ENCODE measurements around the gene GPX3. TPM values are rescaled to one million over a fixed set of nuclear protein-coding genes. Genes with fewer than 3 reads are reported as not detected.

GPX3 gene, protein sequence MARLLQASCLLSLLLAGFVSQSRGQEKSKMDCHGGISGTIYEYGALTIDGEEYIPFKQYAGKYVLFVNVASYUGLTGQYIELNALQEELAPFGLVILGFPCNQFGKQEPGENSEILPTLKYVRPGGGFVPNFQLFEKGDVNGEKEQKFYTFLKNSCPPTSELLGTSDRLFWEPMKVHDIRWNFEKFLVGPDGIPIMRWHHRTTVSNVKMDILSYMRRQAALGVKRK
- 1,000 to 10,000 TPM; 3,864 to 9,036 (median 5,113) TPM for total RNA-seq

- Histone ChIP-seq H3K4me1 (peaks cover 5 to 68% (median 41%) of the 10 kb centered on the region in 4 donors), H3K27ac (peak within 1 kb of the TSS; percentile 84 to 95 (median 89)), H3K4me3 (peak within 1 kb of the TSS; percentile 58 to 95 (median 86)), H3K9me3 (no peaks in the 10 kb centered on the region), H3K36me3 (peaks cover 0 to 50% (median 8%) of the 10 kb centered on the region in 3 donors), H3K27me3 (no peaks in the 10 kb centered on the region)
- 2 to 3% methylated on average over 28 to 49 of the region's 54 CpGs for WGBS, 2 donors
- TF ChIP-seq POLR2A (IDR thresholded peaks at IDR 0.05) (peak; percentile 70 to 98), EP300 (IDR thresholded peaks at IDR 0.05) (peak; percentile 53 to 97)
- TF ChIP-seq, protein P1, sequence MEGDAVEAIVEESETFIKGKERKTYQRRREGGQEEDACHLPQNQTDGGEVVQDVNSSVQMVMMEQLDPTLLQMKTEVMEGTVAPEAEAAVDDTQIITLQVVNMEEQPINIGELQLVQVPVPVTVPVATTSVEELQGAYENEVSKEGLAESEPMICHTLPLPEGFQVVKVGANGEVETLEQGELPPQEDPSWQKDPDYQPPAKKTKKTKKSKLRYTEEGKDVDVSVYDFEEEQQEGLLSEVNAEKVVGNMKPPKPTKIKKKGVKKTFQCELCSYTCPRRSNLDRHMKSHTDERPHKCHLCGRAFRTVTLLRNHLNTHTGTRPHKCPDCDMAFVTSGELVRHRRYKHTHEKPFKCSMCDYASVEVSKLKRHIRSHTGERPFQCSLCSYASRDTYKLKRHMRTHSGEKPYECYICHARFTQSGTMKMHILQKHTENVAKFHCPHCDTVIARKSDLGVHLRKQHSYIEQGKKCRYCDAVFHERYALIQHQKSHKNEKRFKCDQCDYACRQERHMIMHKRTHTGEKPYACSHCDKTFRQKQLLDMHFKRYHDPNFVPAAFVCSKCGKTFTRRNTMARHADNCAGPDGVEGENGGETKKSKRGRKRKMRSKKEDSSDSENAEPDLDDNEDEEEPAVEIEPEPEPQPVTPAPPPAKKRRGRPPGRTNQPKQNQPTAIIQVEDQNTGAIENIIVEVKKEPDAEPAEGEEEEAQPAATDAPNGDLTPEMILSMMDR (IDR thresholded peaks at IDR 0.05) = peak in 1 of 5 experiments; percentile 23
- DNase-seq (ENCODE audit: low spot score in 2 of 2) = peak; percentile 94 to 95
These were observed at the start of gene GPX3 for GRCh38 chr5:151020304-151021110. GPX3 (plus strand) TSS chr5:151020591; CDS start chr5:151020655, 64 bp downstream.

GRCh38 chr5:150978590-150978989, 41.8 kb upstream of the GPX3 start:
- Histone ChIP-seq H3K27me3 (no peaks in the 10 kb centered on the region), H3K36me3 (no peaks in the 10 kb centered on the region), H3K9me3 (peaks cover 0 to 18% (median 3%) of the 10 kb centered on the region in 4 donors), H3K4me1 (no peaks in the 10 kb centered on the region), H3K27ac (no peak overlapping the region), H3K4me3 (no peak overlapping the region)
- 56 to 63% methylated on average over 3 of the region's 3 CpGs for WGBS, 2 donors
- DNase-seq (ENCODE audit: low spot score in 2 of 2) = no peak
- no peak for TF ChIP-seq EP300 (IDR thresholded peaks at IDR 0.05)
- TF ChIP-seq, protein P1 (IDR thresholded peaks at IDR 0.05) = no peak
- no peak for TF ChIP-seq POLR2A (IDR thresholded peaks at IDR 0.05)

DNA sequence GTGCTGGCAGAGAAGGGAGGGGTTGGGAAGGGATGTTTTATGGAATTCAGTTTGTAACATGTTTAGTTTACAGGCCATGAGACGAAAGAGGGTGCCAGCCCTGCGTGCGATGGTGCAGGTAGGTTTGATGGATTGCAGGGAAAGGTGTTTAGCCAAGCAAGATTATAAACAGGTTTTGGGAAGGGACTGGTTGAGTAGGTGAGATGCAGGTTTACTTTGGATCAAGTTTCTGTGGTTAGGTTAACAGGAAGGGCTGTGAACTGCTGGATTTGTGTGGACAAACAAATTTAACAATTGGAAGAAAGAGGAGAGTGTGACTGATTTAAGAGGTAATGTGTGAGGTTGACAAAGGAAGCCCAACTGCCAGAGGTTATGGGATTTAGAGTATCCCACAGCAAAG, 32.6 kb upstream of the GPX3 start:
- 86 to 91% methylated on average over 3 of the region's 3 CpGs for WGBS, 2 donors
- Histone ChIP-seq H3K4me3 (no peak overlapping the region), H3K36me3 (no peaks in the 10 kb centered on the region), H3K9me3 (peaks cover 0 to 11% (median 0%) of the 10 kb centered on the region in 4 donors), H3K27ac (no peak overlapping the region), H3K4me1 (no peaks in the 10 kb centered on the region), H3K27me3 (no peaks in the 10 kb centered on the region)
- no peak for TF ChIP-seq POLR2A (IDR thresholded peaks at IDR 0.05)
- TF ChIP-seq EP300 (IDR thresholded peaks at IDR 0.05) = no peak
- TF ChIP-seq, protein P1 (IDR thresholded peaks at IDR 0.05) = no peak
- no peak for DNase-seq (ENCODE audit: low spot score in 2 of 2)

DNA sequence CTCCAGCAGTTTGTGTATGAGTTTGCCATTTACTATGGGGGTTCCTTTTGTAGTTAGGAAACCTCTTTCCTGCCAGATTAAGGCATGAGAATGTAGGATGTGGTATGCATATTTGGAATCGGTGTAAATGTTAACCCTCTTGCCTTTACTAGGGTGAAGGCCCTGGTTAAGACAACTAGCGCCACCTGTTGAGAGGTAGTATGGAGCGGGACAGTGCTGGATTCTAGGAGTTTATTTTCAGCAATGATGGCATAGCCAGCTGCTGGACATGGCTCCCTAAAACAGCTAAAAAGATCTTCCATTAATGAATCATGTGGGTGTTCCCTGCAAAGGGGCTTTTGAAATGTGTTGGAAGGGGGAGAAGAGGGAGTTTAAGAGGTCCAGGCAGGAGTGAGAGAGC, 30.7 kb upstream of the GPX3 start:
- Histone ChIP-seq H3K4me3 (no peak overlapping the region), H3K9me3 (peaks cover 0 to 3% (median 0%) of the 10 kb centered on the region in 4 donors), H3K27ac (no peak overlapping the region), H3K4me1 (no peaks in the 10 kb centered on the region), H3K36me3 (no peaks in the 10 kb centered on the region), H3K27me3 (no peaks in the 10 kb centered on the region)
- DNase-seq (ENCODE audit: low spot score in 2 of 2) = no peak
- 67 to 73% methylated on average over 3 of the region's 3 CpGs for WGBS, 2 donors
- TF ChIP-seq POLR2A (IDR thresholded peaks at IDR 0.05) = no peak
- TF ChIP-seq, protein P1 (IDR thresholded peaks at IDR 0.05) = no peak
- no peak for TF ChIP-seq EP300 (IDR thresholded peaks at IDR 0.05)

GRCh38 chr5:150992705-150993104, 27.7 kb upstream of the GPX3 start:
- no peak for DNase-seq (ENCODE audit: low spot score in 2 of 2)
- TF ChIP-seq EP300 (IDR thresholded peaks at IDR 0.05) (no peak), POLR2A (IDR thresholded peaks at IDR 0.05) (no peak)
- TF ChIP-seq, protein P1 (IDR thresholded peaks at IDR 0.05) = no peak
- Histone ChIP-seq H3K4me1 (no peaks in the 10 kb centered on the region), H3K9me3 (peaks cover 0 to 3% (median 0%) of the 10 kb centered on the region in 4 donors), H3K27ac (no peak overlapping the region), H3K36me3 (no peaks in the 10 kb centered on the region), H3K4me3 (no peak overlapping the region), H3K27me3 (no peaks in the 10 kb centered on the region)
- WGBS, 2 donors = 87 to 96% methylated on average over 6 of the region's 6 CpGs
